T-helper 22 cell (primary cell): ENCODE data around the gene GBGT1.

Experiments
- DNase-seq: peaks from one replicate; pipeline ENCODE4 v3.0.0-alpha.2; 2020; ENCODE audit warnings: low read depth

GBGT1 gene

DNA sequence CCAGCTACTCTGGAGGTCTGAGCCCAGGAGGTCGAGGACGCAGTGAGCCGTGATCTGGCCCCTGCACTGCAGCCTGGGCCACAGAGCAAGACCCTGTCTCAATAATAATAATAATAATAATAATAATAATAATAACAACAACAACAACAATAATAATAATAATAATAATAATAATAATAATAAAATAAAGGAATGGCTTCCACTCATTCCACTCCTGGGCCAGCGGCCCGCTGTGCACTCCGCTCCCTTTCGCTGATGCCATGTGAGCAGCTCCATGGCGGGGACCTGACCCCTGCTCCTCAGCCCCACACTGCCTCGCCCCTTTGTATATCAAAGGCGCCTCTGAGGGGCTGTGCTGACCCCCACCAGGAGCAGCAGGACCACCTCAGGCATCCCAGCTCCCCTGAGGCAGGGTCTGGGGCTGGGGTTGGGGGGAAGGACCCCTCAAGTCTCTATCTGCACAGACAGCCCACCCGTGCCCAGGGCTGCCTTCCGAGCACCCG is 20.0 kb downstream of the GBGT1 start:
- no peak for DNase-seq

DNA sequence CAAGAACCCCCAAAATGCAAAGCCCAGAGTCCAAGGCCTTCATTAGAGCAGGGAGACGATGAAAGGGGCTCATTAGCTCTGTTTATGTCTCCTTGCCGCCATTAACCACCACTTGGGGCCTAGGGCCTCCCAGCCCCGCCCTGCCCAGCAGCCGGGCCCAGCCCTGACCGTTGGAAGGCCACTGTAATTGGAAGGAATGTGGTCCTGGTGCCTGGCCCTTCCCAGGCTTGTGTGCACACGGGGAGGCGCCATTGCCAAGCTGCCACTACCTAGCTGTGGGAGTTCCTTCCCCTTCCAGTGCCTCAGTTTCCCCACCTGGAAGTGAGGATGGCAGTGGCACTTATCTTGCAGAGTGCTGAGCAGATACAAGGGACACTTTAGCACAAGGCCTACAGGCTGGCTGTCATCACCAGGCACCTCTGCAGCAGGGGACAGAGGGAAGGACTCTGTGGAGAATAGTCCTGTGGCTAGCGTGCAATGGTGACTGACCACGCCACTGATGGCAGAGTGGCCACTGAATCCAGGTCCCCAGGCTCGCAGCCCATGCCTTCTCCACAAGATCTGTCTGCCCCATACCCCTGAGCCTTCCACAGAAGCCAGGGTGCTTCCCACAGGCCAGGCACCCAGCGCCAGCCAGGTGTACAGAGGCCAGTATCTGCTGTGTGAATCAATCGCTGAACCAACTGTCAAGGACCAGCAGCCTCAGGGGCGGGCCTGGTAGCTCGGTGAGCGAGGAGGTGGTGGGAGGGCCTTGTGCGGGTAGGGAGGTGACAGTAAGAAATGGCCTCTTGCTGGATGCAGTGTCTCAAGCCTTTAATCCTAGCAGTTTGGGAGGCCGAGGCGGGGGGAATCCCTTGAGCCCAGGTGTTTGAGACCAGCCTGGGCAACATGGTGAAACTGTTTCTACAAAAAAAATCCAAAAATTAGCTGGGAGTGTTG is 20.8 kb downstream of the GBGT1 start:
- peak; percentile 47 for DNase-seq

DNA sequence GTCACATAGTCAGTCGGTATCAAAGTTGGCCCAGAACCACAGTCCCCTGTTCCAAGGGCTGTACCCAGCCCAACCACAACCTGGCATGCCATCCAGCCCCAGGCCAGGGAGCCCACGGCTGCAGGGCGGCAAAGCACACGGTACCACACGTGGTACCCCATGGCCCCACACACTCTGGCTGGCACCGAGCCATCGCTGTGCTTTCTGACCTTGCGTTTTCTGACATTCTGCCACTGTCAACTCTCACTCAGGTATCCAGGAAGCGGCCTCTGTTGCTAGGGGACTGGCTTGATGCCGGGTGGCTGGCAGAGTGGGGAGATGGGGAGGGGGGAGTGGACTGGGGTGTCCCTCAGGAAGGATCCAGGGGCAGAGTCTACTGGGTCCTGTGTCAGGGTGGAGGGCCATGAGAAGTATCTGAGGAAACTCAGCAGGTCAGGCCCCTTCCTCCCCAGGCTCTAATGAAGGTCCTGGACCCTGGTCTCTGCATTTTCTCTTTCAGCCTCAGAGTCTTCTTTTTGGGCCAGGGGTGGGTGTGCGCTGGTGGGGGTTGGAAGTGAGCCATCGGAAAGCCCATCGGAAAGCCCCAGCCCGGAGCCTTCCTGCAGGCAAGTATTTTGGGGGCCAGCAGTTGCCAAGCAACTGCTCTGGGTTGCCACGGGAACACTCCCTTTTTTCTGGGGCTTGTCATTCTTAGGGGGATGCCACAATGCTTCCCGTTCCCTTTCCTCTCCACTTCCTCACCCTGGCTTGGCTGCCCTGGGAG is 21.7 kb downstream of the GBGT1 start:
- peak; percentile 87 for DNase-seq

DNA sequence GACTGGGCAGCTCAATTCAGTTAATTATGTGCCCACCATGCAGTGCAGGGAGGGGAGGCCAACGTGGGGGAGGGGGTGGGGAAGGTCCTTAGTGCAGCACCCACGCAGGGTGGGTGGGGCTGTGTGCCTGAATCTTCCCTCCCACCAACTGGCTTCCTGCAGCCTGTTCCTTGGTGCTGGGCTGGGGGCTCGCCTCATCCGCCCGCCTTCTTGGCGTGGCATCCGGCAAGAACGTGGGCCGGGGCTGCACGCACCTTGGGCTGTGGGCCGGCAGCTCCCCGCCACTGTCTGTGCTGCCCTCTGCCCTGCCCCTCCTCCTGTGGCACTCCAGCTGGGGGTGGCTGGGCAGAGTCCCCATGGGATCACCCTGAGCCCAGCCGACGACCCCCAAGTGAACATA is 23.1 kb downstream of the GBGT1 start:
- DNase-seq, result no peak

DNA sequence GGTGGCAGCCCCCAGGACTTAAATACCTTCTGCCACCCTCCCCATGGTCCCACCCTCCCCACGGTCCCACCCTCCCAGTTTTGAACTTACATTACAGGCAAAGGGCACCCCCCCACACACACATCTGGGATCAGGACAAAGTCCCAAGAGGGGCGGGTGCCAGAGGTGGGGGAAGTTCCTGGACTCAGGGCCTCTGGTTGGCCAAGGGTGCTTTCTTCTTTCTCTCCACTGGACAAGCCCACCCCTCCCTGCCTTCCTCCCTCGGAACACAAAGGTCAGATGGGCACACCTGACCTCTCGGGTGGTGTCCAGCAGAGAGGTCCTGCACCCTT is 23.6 kb downstream of the GBGT1 start:
- no peak for DNase-seq

DNA sequence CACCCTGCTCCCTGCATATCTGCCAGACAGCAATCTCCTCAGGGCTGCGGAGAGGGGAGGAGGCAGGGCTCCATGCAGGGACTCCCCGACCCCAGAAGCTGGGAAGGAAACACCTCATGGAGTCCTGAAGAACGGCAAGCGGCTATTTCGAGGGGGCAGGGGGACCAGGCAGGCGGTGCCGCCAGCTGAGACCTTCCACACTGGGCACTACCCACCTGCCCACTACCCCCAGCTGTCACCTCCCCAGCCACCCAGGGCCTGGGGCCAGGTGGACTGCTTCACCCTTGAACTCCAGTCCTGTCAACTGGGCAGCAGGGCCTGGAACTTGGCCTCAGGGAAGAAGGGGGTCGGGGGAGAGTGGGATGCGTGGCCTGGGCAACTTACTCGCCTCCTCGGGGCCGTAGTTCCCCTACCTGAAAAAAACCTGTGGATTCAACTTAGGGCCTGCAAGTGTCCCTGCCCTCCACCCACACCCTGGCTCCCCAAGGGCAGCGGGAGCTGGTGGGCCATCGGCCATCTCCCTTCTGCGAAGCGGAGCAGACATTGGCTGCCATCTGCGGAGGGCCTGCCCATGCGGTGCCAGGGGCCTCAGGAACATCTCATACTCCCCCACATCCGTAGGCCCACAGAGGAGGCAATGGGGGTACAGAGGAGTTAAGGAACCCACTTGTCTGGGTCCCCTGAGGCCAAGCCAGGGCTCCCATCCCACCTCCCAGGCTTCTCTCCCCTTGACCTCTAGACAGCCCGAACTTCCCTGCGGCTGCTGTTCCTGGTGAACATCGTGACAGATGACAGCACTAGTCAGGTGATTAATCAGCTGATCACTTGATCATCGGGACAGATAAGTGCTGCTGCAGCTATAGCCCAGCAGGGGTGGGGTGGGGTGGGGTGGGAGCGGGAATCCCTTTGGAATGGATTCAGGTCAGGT is 24.2 kb downstream of the GBGT1 start:
- no peak for DNase-seq

DNA sequence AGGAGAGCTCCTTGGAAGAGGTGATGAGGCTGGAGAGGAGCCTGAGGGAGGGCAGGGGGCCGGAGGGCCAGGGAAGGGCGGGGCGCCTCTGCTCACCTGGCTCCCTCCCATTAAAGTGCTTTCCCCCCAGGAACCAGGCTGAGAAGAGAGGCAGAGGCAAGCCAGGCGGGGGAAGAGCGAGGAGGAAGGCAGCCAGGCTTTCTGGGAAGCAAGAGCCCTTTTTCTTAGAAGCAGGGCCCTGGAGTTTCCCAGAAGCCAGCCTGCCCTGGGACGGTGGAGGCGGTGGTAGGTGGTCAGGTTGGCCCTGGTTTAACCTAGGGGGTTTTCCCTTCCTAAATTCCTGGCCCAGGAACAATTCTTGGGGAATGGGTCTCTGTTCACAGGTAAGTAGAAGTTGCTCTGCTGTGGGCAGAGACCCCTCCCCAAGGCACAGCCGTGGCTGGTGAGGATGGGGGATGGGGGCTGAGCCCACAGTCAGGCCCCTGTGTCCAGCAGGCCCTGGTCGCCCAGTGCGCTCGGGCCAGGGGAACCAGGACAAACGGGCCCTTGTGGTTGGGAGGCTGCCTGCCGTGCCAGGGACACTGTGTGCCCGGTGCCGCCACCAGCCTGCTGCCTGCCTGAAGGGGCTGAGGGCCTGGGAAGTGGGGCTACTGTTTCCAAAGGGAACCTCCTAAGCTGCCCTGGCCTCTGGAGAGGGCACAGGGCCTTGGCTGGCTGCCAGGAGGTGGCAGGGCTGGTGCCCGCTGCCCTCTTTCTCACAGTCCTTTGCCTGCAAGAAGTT is 26.1 kb downstream of the GBGT1 start:
- DNase-seq, result no peak

DNA sequence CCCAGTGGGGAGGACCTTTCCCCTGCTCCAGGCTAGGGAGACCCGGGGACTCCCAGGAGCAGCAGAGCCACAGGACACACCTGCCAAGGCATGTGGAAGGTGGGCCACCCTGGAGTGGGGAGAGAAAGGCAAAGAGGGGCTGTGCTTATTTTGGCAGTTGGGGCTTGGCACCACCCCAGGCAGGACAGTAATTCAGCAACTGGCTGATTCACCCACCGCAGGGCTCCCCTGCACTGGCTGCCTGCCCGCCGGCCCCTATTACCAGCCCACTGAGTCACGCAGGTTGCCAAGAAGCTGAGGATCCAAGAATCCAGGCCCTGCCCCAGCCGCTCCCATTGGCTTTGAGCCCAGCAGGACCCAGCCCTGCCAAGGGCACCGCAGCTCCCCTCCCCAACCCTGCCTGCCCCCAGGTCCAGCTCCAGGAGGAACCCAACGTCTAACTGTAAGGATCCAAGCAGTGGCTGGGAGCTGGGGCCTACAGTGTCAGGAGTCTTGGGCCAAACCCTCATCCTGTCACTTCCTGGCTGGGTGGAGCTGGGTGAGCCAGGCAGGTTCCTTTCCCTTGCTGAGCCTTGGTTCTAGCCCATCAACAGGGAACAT is 28.5 kb downstream of the GBGT1 start:
- peak; percentile 75 for DNase-seq

DNA sequence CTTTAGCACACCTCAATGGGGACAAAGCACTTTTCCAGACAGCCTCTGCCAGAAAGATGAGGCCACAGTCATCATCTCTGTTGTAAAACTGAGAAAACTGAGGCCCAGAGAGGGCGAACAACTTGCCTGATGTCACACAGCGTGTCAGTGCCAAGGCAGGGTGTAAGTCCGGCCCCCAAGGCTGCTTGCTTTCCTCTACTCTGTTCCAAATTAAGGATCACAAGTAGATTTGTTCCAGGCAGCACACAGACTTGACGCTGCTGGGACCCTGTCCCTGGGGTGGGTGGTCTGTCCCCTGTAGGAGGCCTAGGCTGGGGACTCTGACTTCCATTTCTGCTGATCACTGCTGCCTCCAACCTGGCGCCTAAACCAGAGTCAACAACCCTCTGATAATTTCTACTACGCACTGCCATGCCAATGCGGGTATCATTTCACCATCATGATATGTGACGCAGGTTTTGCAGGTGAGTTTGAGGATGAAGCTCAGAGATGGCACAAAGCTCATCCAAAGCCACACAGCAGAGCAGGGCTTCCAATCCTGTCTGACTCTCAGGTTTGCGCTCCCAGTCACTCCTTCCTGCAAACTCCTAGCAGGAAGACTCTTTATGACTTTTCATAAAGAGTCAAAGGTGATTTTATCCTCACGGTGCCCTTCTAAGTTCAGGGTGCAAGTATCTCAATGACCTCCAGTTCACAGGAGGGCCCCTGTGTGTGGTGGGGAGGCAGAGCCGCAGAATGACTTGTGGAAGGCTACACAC is 29.1 kb downstream of the GBGT1 start:
- no peak for DNase-seq

DNA sequence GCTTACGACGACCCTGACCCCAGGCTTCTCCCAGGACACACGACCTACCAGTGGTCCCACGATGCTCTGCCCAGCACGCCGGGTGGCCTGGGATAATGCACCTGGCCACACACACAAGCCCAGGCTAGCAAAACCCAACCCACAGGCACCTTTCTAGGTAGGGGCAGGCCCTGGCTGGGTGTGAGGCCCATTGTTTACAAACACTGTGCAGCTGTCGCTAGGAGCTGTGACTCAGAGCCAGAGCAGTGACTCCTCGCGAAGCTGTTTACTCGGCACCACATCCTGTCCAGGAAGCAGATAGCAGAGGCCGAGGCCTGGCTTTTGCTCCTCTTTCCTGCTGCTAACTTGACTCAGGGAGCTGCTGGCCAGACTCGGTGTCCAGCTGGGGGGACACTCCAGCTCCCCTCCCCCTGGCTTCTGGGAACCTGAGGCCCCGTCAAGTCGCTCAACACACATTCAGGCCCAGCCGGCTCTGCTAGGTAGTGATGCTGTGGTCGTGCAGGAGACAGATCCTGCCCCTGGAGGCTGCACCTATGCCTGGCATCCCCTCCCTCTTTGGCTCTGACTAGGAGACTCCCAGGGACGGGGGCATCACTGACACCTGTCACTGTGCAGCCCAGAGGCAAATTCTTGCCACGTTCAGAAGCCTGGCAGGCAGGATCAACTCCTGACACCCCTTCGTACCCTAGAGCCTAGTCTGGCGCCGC is 29.9 kb downstream of the GBGT1 start:
- peak; percentile 93 for DNase-seq

DNA sequence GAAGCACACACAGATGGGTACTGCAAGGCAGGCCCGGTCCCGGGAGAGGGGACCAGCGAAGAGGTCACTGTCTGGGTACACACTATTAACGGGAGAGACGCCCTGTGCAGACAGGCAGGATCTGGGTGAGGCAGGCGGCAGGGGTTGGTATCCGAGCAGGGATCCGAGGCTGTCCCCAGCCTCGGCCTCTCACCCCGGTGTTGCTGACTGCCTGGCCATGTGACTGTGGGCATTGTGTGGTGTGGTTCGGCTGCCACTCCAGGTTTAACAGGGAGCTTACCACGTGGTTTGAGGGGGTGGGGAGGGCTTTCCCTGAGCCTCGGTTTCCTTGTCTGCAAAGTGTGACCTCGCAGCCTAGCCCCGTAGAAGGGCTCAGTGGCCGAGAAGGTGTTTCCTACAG is 31.5 kb downstream of the GBGT1 start:
- DNase-seq, result no peak

DNA sequence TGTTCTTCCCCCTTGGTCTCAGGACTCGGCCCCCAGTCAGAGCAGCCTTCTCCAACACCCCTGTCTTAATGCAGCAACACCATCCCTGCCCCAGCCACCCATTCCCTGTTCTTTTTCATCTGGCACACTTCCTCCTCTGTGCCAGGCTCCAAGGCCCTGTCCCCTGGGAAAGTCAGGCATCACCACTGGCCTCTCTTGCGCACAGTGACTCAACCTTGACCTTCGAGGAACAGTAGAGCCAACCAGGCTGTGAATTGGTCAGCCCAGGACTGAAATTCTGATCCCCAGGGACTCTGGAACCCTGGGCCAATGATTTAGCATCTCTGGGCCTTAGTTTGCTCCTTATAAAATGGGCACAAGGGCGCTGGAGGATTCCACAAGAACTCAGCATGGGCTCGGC is 32.2 kb downstream of the GBGT1 start:
- no peak for DNase-seq

DNA sequence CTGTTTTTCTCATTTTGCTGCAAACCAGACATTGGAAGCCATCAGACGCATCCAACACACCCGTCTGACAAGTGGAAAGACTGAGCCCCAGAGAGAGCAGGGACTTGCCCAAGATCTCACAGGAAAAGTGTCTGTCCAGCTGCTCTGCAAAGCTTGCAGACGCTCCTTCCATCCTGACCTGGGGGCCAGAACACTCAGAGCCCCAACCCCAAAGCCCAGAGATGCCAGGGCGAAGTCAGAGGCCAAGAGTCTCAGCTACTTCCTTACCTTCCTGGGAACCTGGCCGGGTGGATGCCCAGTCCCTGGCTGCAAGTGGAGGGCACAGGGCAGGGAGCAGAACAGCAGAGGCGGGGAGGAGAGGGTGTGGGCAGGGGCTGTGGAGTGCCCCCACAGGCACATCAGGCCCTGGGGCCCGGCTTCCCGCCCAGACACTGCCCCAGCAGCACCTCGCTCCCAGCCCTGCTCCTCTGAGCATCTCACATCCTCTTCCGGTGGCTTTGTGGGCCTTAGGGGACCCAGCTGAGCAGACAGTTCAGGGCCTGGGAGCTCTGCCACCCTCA is 32.9 kb downstream of the GBGT1 start:
- DNase-seq, result peak; percentile 65

DNA sequence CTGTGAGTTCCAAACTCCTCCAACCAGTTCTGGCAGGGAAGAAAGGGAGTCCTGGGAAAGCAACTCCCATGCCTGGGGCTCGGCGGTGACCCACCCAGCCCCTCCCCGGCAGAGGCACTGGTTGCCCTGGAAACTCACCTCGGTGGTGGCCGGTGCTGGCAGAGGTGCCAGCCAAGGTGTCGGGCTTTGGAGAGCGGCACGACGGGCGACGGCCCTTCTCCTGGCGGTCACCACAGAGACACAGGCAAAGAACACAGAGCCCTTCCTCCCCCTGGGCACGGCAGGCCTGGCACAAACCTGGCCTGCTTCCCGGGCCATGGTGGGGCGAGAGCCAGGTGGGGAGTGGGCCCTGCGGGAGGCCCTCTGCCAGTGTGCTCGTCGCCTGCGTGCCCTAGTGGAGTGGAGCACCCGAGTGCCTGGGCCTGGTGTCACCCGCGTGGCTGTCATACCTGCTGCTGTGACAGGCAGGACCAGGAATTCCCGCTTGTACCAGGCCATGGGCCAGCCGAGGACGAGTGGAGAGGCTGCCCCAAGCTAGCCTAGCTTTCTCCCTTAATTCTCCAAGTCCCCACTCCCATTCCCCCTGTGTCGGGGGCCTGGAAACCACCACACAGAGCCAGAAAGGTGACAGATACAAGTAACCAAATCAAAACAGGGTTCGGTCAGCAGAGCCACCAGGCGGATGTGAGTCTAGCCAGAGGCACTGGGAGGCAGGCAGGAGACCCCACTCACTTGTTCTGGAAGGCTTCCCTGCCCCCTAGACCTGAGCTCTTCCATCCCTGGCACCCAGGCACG is 34.5 kb downstream of the GBGT1 start:
- DNase-seq, result no peak

DNA sequence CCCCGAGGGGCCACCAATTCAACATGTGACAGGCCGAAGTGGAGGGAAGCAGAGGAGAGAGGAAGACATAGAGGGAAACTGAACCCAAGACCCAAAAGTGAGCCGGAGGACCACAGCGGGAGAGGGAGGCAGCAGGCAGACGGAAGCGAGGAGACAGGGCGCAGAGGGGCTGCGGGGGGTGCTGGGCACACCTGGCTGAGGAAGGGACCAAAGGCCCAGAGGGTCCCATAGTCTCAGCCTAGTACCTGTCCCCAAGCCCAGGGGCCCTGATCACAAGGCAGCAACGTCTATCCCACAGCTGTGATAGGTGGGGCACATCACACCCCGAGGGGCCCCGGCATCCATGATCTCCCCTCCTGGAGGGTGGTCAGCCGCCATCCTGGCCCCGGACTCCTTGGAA is 35.6 kb downstream of the GBGT1 start:
- DNase-seq, result no peak

DNA sequence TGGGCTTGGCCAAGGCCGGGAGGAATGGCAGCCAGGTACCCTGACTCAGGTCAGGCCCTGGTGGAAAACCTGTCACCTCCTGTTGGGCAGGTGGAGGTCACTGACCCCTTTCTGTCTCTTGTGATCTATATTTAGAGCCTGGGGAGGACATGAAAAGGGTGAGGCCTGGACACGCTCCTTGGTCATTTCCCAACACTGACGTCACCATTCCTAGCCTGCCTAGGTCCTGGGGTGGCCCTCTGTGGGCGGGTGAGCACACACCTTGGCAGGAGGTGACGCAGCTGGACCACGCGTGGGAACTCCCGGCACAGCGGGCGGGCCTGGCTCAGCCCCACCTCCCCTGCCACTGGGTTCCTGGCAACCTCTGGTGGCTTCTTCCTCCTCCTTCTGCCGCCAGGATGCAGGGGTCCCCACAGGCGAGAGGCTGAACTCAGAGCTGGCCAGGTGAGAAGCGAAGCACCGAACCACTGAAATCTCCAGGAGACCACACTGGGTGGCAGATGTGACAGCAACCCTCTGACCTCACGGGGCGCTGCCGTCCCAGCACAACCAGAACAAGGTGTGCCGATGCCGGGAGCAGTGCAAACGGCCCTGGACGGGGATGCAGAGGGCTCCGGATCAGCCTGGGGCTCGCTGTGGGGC is 36.3 kb downstream of the GBGT1 start:
- DNase-seq, result peak; percentile 65

DNA sequence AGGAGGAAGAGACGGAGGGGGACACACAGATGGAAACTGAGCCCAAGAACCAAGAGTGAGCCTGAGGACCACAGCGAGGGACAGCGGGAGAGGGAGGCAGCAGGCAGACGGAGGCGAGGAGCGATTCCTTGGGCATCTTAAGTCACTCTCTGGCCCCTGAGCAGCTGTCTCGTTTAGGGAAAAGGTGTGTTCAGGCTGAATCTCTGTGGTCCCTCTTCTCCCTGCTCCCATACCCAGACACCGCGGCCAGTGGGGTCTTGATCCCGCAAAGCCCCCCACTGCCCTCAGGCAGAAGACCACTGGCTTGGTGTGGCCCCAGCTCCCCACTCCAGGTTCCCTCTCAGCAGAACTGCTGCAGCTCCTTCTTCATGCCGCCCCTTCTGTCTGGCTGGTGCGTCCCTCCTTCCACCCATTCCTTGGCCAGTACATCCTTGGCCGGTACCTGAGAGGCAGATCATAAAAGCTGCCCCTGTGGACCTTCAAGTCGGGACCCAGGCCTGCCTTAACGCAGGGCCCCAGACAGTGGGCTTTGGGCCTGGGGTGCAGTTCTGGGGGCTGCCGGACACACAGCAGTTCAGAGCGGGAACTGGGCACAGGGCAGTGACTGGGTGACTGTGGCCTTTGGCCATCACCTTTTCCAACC is 36.9 kb downstream of the GBGT1 start:
- no peak for DNase-seq
